Activated effector memory CD4-positive, alpha-beta T cell treated with Interleukin-2 at 50 U/mL for 16 hours (primary cell): ENCODE results near the gene DMKN.
A peak's percentile ranks its signal among the peaks of the same experiment; 100 is the strongest.
"Not testable (repeated sequence)": the region's sequence is repeated elsewhere in the genome, so short reads cannot be mapped to it uniquely, and the experiment has no call there.

Source experiments
- DNase-seq: peaks from one replicate; pipeline ENCODE4 v3.0.0-alpha.2; 2020

DMKN gene

DNA sequence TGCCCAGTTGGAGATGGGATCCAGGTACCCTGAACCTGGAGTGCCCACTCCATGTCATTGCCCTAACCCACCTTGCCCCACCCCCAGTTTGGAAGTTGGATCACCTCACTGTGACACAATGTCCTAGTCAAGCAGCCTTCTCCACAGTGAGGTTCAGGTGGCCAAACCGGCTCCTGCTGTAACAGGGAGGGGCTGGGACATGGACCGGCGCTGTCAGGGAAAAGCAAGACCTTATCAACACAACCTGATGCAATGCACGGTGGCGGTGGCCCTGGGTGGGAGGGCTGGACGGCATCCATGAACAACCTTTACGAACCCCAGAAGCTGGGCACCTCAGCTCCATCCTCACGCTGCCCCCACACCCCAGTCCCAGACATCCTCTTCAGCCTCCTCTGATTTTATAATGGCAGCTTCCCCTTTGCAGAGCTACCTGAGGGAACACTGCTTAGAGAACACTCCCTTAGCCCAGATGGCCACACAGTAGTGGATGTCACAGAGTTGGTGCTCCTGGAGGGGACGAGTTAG is 21.6 kb downstream of the DMKN start:
- DNase-seq: no peak

DNA sequence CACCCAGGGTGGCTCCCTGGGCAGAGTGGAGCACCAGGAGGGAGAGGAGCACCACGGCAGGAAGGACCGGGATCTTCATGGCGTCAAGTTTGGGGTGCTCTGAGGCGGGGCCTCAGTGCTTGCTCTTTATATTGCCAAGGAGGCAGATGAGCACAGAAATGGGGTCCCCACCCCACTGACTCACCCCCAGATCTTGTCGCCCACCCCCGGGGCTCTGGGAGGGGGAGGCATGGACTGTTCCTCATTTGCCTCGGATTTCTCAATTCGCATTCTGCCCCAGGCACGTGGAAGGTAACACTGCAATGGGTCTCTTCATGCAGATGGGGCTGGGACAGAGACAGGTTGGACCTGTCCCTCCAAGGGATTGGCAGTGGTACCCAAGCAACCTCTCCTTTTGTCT is 23.1 kb downstream of the DMKN start, which contains the start of gene KRTDAP:
TSS of gene KRTDAP (minus strand) at position 101 of the 400 bp plus-strand sequence. CDS start at position 79, 22 bp downstream.
- no peak for DNase-seq

DNA sequence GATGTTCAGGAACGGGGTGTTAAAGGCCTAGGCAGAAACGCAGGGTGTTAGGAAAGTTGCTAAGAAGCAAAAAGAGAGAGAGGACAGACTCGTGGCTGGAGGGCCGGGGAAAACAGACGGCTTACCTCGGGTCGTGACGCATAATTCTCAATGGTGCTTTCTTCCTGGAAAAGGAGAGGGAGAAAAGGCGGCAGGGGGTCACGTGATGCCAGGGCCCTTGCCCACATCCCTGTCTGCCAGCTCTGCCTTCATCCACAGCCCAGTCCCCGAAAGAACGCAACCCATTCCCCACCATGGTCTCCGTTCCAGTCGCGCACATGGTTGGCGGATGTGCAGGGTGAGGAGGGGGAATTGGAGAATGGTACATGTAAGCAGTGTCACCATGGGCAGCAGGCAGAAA is 24.8 kb downstream of the DMKN start:
- DNase-seq: no peak

DNA sequence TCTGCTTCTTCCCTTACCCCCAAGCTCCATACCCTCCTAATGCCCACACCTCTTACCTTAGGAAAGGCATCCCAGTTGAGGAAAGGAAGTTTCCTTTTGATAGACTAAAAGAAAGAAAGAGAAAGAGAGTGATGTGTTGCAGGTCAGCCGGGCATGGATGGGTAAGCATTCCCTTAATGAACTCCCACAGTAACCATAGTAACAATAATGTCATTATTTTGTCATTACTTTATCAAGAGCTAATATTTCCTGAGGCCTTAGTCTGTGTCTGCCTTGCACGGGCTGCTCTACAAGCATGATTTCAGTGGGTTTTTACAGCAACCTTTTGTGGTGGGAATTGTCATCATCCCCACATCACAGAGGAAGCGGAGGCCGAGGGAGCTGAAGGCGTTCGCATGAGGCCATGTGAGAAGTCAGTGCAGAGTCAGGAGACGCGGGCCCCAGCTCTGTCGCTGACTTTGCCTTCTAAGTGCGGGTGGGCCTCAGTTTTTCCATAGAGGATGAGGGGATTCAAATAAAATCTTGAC is 25.7 kb downstream of the DMKN start:
- no peak for DNase-seq

DNA sequence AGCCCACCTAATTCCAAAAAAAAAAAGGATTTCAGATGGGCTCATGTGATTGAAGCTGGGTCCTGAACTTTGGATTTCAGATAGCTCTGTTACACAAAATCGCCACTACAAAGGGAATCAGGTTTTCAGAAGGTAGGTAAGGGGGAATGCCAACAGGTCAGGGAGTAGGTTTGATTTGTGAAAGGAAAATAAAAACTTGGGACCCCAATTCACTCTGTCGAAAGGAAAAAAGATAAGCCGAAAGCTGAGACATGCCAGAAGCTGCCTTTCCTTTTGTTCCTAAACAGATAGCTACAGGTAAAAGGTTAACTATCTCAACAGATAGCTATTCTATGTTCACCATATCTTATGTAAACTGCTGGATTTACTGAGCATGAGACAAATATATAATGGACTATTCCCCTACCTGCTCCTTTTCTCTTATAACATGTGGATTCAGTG is 27.2 kb downstream of the DMKN start:
- DNase-seq: no peak

DNA sequence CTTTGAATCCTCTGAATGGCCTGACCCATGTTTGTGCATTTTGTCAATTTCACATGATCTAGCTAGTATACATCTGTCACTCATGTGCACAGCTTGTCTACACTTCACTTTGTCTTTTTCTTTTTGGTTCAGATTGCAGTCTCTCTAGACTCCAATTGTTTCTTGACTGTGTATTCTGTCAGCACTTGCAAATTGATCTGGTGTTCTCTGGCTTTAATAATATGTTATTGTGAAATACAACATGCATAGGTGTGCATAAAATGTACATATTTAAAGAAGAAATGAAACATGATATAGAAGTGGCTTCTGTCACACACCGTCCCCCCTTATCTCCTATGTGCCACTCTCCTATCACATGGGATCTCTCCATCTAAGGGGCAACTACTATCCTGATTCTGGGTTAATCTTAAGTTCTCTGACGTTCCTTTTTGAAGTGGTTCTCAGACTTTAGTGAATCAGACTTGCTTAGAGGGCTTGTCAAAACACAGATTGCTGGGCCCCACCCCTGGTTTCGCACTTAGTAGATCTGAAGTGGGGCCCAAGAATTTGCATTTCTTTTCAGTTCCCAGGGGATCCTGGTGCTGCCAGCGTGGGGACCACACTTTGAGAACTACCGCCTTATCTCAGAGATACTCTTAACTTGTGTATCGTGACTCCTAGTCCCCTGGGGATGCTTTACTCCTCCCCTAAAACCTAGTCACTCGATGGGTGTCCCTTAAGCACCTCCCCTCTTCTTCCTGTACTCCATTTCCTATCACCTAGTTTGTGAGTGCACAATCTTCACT is 29.0 kb downstream of the DMKN start:
- no peak for DNase-seq

DNA sequence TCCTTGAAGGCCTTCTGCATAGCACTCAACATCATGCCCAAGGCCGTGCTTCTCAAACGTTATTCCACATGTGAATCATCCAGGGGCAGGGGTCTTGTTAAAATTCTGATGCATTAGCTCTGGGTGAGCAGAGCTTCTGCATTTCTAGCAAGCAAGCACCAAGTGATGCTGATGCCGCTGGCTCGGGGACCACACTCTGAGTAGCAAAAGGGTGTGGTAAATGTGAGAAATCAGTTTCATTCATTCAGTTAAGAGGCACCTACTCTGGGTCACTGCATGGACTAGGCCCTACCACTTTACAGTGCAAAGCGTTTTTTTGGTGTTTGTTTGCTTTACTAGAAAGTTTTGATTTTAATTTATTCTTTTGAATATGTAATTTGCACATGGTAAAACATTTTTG is 30.4 kb downstream of the DMKN start:
- no peak for DNase-seq

DNA sequence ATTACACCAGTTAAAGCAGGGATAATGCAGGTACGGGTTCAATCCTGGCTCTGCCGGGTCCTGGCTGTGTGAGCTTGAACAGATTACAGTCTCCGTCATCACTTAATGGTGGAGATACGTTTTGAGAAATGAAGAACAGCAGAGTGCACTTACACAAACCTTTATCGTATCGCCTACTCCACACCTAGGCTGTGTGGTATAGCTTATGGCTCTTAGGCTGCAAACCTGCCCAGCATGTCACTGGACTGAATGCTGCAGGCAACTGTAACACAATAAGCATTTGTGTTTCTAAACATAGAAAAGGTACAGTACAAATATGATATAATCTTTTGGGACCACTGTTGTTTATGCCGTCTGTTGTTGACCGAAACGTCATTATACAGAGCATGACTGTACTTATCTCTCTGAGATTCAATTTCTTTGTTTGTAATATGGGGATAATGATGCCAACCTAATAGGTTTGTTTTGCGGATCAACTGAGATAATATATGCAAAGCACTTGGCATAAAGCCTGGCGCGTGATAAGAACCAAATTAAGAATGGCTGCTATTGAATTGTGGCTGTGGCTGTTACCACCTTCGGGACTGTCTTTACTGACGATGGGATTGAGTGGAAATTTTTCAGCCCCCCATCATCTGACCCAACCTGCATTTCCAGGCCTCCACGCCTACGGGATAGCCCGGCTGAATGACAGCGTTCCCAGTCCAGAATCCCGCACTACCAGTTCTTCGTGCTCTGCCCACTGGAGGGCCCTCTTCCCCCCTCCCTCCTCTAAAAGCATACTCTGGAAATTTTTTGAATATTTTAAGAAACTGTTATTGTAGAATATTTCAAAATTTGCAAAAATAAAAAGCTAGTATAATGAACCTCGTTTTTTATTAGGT is 34.4 kb downstream of the DMKN start:
- no peak for DNase-seq

DNA sequence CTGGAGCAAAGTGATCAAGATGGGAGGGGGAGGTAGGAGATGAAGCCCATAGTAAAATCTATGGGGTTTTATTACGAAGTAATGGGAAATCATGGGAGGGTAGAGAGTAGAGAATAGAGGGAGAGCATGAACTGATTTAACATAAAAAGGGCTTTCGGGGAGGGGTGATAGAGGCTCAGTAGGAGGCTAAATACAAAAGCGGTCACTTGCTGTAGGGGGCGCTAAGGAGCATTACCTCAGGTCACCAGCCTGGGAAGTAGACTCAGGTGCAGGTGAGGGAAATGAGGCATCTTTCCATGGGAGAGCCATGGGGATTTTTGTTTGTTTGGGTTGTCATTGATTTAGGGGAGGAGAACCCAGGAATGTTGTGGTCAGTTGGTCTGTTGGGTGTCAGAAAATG is 37.3 kb downstream of the DMKN start:
- DNase-seq: no peak

DNA sequence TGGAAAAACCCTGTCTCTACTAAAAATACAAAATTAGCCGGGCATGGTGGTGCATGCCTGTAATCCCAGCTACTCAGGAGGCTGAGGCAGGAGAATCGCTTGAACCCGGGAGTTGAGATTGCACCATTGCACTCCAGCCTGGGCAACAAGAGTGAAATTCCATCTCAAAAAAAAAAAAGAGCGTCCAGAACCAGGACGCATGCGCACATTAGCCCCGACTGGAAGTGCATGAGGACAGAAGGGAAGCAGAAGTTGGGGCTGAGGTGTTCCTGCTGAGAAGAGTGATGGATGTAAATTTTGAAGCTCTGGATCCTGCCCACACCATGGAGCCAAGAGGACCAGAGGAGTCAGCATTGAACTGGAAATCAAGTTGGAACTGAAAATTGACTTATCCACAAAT is 38.9 kb downstream of the DMKN start:
- DNase-seq: not testable (repeated sequence)

DNA sequence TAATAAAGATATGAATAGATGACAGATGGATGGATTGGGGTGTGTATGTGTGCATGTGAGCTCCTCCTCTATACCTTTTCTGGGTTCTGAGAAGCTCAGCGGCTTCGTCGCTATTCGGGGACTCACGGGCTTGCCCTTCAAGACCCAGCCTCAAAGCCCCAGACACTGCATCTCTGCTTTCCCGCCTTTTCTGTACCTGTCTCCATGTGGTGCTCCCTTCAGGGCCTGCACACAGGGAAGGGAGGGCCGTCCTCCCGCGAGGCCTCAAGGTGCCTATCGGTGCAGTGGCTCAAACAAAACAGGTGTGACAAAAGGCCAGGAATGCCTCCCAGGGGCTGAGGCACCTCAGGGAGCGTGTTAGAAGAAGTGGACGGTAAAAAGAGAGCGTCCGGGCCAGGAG is 39.3 kb downstream of the DMKN start:
- no peak for DNase-seq

DNA sequence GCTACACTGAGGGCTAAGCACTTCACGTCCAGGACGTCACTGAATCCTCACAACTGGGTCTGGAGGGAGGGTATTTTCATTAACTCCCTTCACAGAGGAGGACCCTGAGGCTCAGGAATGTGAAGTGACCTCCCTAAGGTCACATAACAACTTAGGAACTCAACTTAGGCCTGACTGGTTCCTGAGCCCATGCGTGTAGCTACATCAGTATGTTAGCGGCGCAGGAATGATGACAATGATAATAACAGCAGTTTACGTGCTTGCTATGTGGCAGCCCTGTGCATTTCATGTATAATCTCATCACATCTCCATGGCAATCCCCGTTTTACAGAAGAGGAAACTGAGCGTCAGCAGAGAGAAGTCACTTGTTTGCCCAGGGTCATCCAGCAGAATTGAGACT is 41.5 kb downstream of the DMKN start:
- no peak for DNase-seq

DNA sequence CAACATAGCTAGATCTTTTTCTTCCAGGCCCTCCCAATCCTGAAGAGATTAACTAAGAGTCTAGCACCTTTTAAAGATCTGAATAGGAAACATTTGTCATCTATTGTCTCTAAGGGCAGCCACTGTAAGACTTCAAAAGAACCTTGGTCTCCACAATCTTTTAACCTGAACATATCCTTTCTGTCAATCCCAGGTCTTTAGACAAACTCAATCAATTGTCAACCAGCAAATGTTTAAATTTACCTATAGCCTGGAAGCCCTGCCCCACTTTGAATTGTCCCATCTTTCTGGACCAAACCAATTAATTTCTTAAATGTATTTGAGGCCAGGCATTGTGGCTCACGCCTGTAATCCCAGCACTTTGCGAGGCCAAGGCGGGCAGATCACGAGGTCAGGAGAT is 42.4 kb downstream of the DMKN start:
- DNase-seq: not testable (repeated sequence)

DNA sequence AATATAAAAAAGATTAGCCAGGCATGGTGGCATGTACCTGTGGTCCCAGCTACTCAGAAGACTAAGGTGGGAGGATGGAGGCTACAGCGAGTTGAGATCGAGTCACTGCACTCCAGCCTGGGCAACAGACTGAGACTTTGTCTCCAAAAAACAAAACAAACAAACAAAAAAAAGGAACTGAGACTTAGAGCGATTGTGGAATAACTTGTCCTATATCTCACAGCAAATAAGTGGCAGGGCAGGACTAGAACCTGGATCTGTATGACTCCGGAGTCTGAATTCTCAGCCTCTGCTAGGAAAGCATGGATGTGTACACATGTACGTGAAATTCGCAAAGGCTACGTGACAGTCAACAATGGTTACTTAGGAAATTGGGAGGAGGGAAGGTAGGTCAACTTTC is 43.3 kb downstream of the DMKN start:
- no peak for DNase-seq

DNA sequence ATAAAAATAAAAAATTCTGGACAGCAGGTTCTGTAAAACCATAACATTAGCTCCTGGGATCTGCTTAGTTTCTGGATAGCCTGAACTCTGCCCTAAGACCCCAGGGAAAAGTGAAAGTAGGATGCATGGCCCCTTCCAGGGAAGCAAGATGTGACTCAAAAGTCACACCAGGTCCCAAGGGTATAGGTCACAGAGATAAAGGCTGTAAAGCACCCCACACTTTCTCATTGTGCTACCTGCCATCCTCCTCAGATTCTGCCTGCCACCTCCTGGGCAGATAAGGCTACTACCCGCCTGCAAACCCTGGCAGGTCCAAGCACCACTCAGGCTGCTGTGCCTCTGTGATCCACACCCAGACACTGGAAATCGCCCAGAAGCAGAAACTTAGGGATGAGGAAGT is 44.8 kb downstream of the DMKN start:
- DNase-seq: peak; percentile 52

DNA sequence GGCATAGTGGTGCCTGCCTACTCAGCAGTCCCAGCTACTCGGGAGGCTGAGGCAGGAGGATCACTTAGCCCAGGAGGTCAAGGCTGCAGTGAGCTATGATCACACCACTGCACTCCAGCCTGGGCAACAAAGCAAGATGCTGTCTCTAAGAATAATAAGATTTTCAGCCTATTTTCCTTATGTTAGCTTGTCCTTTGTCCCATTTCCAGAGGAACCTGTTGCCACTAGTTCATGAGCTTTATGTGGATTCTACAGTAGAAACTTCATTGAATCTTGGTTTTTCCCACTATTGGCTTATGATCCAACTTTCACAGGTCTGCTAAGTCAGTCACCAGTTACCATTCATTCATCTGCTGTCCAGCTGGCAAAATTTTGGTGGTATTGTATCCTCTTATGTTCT is 47.2 kb downstream of the DMKN start:
- no peak for DNase-seq

DNA sequence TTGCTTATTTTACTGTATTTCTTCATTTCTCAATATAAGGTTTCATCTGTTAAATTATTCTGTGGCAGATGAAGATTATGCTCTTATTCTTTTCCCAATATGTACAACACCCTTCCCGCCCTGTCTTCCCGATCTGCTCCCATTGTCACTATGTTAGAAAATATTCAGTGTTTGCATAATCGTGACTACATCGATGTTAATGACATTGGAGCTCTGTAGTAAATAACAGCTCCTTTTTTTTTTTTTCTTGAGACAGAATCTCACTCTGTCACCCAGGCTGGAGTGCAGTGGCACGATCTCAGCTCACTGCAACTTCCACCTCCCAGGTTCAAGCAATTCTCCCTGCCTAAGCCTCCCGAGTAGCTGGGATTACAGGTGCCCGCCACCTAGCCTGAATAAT is 50.5 kb downstream of the DMKN start:
- not testable (repeated sequence) for DNase-seq

DNA sequence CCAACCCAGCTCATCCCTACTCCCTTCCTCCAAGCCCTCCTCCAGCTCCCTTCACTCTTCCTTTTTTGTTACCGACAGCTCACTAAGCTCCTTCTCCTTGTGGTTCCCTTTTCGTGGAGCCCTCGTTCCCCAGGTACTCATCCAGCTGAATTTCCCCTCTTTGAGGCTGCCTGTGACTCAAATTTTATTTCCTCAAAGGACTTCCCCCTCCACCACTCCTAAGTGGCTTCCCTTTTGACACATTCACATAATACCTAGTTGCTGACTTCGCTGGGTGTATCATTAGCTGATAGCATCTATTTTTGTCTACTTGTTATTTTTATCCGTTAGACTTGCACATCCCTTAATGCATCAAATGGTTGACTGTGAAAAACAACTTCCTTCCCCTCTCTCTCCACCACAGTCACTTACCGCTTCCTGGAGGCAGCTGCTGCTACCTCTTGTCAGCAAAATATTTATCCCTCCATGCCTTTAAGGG is 50.9 kb downstream of the DMKN start:
- peak; percentile 39 for DNase-seq

DNA sequence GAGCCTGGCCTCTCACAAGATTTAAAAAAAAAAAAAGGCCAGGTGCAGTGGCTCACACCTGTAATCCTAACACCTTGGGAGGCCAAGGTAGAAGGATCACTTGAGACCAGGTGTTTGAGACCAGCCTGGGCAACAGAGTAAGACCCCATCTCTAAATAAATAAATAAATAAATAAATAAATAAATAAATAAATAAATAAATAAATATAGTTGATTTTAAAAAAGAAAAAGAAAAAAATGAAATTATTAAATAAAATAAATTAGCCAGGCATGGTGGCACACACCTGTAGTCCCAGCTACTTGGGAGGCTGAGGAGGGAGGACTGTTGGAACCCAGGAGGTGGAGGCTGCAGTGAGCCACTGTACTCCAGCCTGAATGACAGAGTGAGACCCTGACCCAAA is 51.7 kb downstream of the DMKN start:
- DNase-seq: not testable (repeated sequence)

DNA sequence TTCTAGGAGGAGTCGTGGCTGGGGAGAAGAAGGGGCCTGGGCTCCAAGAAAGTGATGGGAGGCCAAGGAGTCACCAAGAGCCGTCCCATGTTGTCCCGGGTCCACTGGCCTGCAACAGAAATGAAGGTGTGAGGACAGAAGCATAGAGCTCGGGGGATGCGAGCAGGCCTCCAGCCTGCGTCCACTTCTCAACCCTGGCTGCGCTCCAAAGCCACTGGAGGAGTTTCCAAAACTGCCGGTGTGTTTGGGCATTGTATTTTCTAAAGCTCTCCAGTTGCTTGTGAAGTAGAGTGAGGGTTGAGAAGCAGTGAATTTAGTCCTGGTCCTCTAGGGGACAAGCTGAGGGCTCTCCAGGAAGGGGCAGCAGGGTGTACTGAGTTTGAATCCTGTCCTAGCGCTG is 52.4 kb downstream of the DMKN start:
- no peak for DNase-seq

DNA sequence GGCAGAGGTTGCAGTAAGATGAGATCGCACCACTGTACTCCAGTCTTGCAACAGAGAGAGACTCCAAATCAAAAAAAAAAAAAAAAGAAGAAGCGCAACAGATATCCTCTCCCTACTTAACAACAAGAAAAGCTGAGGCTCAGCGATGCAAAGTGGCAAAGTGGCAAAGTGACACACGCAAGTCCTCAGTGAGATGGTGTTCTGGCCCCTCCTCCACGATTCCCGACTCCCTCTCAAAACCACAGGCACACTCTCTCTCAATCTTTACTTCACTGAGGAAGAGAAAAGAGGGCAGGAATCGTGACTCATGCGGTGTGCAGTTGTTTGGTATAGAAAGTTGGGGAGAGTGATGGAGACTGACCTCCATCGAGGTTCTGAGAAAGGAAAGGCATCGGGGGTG is 52.8 kb downstream of the DMKN start:
- no peak for DNase-seq

DNA sequence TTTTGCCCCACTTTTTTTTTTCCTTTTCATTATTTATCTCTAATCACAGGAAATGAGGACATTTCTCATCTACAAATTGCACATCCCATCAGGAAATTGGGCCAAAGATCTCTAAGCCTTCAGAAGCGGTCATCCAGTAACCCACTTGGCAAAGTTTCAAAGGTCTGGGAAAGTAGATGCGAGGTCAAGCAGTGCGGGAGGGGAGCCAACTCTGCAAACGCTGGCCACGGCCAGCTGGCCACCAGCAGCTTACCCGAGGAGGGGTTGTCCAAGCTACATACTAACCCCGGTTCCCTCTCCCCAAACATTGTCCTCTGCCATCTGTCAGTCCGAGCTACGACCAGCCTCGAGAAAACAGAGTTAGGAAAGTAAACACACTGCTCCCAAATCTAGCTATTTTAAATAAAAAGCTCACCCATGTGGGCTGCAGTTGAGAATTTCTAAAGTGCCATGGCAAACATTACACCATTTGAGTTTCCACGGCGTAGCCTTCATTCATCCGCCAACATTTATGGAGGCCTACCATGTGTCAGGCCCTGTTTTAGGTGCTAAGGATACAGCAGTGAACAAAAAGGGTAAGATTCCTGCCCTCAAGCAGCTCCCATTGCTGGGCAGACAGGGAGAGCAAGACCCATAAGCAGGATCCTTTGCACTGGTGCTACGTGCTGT is 53.9 kb downstream of the DMKN start:
- DNase-seq: no peak
